ENCODE data around the gene ZNF780A.
A peak's percentile ranks its signal among the peaks of the same experiment; 100 is the strongest.
"Not testable (repeated sequence)": the region's sequence is repeated elsewhere in the genome, so short reads cannot be mapped to it uniquely, and the experiment has no call there.

Gene ZNF780A

DNA sequence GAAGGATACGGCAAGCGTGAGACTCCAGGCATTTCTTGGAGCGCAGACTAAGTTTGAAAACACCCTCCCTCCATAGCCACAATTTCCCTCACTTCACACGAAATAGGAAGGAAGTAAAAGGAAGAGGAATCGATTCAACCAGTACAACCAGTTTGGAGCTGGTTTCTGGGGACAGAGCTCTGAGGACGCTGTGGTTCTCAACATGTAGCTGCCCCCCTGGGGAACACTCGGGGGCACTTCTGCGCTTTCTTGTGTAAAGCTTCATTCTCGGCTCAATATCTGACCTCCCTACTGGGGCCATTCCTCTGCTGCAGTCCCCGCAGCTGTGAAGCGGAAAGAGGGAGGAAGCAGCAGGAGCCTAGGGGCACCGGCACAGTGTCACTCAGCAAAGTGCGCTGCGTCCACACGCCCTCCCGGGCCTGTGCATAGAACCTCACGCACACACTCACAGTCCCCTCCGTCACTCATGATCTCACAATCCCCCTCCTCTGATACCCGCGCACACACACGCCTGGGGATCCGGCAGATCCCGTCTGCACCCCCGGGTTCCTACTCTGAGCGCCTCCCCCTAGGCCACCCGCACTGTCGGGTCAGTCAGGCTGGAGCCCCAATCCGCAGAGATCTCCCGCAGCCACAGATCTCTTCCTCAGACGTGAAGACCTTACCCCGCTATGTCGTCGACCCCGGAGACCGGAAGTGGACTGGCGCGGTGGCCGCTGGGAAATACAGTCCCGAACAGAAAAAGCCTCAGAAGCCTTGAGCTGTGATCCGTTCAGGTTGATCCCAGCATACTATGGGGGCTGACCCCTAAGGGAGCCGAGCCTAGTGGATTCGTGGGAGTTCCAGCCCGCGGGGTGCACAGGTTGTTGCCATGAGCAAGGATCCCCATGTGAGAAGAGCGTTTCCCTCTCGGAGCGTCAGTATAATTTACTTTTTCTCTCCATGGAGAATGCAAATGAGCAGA is at the start of gene ZNF780A:
TSS of gene ZNF780A (minus strand) at position 703 of the 964 bp plus-strand sequence. CDS start 6,190 bp downstream, outside the sequence.
- peak; percentile 58 for DNase-seq (ENCODE audit: low read depth)

DNA sequence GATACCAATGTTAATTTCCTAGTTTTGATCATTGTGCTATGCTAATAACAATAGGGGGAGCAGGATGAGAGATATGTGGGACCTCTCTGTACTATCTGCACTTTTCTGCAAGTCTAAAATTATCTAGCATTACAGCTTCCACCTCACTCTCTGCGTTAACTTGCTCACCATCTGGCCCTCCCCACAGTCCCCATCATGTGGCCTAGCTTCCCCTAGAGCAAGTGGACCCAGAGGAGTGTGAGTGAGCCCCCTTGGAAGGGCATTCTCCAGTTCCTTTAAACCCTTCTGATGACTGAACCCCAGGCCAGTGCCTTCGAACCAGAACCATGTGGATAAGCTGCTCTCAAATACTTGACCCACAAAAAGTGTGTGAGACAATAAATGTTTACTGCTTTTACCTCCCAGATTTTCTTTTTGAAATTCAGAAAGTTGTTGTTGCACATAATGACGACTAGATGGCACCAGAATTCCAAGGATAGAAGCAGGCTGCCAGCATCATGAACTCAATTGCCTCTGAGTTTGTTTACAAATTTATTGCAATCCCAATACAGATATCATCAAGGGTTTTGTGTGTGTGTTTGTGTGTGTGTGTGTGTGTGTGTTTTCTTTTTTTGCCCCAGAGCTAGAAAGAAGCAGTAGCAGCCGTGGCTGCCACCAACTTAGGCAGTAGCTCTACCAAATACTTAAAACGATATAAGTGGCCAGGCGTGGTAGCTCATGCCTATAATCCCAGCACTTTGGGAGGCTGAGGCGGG is 49.0 kb upstream of the ZNF780A start:
- DNase-seq (ENCODE audit: low read depth), result no peak

DNA sequence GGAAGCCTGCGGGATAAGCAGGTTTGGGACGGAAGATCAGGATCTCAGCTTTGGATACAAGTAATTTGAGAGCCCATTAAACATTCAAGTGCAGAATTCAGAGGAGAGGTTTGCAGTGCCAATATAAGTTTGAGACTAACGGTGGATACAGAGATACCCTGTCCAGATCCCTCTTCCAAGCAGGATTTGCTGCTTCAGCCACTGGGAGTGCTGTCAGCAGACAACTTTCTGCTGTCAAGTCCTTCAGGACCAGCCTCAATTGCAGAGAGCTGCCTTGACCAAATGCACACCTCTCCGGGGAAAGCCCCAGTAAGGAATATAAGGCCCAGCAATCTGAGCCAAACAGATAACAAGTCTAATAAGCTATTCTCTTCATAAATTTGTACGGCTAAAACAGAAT is 46.1 kb upstream of the ZNF780A start:
- no peak for DNase-seq (ENCODE audit: low read depth)

DNA sequence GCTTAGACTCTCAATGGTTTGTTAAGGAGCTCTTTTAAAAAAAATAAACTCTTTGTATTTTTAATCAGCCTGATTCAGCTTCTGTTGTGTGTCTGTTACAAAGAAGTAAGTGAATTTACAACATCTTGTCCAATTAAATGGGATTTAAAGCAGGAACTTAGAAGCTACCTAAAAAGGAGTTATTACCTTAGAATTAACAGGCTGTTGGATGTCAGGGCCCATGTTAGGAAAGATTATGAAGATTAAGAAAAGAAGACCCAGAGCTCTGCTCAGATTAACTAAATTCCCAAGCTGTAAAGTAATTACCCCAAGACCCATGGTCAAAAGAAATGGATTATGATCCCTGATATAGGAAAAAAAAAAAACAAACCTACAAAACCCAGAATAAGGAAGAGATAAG is 44.1 kb upstream of the ZNF780A start:
- no peak for DNase-seq (ENCODE audit: low read depth)

DNA sequence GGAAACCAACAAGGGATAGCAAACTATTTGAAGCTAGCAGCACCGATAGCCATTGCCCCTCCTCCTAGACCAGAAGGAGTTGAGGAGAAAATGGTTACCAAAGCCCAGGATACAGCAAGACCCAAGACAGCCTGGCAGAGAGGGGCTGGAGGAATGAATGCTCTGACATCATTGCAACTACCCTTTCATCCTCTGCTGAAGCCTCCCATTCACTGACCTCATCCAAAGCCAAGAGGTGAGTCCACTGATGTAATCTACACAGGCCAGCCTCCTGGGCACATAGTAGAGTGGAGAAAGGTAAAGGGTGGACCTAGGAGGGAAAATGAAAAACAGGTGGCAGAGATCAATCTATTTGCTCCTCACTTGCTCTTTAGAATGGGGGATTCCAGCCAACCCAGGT is 42.7 kb upstream of the ZNF780A start:
- no peak for DNase-seq (ENCODE audit: low read depth)

DNA sequence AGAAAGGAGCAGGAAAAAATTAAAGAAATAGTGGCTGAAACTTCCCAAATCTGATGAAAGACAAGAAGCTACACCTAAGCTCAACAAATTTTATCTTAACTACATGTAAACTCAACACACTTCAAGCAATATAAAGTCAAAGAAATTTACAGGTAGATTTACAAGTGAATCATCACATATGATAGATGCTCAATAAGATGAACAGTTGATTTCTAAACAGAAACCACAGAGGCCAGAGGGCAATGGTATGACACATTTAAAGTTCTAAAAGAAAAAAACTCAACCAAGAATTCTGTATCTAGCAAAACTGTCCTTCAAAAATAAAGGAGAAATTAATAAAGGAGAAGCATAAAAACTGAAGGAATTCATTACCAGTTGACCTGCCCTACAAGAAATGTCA is 39.3 kb upstream of the ZNF780A start:
- no peak for DNase-seq (ENCODE audit: low read depth)

DNA sequence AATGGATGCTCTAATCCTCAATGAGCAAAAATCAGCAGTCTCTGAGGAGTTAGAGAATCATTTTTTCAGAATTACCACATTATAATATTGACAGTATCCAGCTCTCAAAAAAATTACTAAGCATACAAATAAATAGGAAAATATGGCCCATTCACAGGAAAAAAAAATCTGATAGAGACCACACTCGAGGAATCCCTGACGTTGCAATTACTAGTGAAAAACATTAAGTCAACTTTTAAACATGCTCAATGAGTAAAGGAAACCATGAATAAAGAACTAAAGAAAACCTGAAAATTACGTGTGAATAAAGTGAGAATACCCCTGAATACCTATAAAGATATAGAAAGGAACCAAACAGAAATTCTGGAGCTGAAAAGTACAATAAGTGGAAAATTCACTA is 38.7 kb upstream of the ZNF780A start:
- no peak for DNase-seq (ENCODE audit: low read depth)

DNA sequence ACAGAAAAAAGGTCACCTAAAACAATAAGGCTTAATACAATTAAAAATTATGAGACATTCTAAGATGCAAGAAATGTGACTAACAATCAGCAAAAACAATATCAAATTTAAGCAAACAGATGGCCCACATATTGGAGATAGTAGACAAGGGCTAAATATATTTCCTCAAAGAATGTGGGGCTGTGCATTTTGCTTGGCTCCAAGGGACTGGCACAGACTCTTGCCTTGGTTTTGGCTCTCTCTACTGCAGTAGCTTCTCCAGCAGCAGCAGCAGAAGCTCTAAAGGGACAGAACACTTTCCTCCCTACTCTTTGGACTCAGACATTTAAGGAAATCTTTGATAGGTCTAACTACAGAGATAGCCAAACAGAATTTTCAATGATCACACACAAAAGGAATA is 38.2 kb upstream of the ZNF780A start:
- DNase-seq (ENCODE audit: low read depth), result no peak

DNA sequence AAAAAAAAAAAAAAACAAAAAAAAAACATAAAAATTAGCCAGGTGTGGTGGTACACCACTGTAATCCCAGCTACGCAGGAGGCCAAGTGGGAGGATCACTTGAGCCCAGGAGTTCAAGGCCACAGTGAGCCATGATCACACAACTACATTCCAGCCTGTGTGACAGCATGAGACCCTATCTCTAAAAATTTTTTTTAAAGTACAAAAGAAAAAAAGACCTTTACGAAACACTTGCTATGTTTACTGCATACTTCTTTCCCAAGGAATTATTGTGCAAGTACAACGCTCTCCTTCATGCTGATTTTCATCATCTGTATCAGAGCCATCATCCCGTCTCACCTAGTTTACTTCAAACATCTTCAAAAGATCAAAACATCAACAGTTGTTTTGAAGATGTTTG is 28.6 kb upstream of the ZNF780A start:
- DNase-seq (ENCODE audit: low read depth), result no peak

DNA sequence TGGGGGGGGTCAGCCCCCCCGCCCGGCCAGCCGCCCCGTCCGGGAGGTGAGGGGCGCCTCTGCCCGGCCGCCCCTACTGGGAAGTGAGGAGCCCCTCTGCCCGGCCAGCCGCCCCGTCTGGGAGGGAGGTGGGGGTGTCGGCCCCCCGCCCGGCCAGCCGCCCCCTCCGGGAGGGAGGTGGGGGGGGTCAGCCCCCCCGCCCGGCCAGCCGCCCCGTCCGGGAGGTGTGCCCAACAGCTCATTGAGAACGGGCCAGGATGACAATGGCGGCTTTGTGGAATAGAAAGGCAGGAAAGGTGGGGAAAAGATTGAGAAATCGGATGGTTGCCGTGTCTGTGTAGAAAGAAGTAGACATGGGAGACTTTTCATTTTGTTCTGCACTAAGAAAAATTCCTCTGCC is 27.9 kb upstream of the ZNF780A start:
- not testable (repeated sequence) for DNase-seq (ENCODE audit: low read depth)

DNA sequence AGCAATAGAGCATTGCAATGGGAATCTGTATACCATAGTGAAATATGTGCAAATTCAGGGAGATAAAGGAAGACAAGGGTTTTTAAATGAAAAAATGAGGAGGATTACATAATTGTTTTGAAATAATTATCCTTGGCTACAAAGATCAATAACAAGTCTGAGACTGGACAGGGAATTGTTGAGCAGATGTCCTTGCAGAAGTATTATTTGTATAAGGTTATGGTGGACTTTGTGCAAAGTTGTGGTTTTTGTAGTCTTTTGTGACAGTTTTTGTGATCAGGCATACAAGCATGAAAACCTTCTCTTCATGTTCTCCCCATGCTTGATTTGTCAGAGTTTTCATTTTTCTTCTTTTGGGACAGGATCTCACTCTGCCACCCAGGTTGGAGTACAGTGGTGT is 25.3 kb upstream of the ZNF780A start:
- no peak for DNase-seq (ENCODE audit: low read depth)

DNA sequence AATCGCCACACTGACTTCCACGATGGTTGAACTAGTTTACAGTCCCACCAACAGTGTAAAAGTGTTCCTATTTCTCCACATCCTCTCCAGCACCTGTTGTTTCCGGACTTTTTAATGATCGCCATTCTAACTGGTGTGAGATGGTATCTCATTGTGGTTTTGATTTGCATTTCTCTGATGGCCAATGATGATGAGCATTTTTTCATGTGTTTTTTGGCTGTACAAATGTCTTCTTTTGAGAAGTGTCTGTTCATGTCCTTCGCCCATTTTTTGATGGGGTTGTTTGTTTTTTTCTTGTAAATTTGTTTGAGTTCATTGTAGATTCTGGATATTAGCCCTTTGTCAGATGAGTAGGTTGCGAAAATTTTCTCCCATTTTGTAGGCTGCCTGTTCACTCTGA is 23.4 kb upstream of the ZNF780A start:
- DNase-seq (ENCODE audit: low read depth), result not testable (repeated sequence)

DNA sequence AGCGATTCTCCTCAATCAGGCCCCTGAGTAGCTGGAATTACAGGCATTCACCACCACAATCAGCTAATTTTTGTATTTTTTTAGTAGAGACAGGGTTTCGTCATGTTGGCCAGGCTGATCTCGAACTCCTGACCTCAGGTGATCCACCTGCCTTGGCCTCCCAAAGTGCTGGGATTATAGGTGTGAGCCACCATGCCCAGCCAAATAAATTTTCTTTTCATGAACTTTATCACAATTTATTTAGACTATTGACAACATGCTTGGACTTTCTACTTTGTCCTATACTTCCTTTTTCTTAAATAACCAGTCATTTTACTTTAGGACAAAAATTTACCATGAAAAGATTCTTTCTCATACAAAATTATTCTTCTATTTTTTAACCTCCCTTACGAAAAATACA is 21.5 kb upstream of the ZNF780A start:
- DNase-seq (ENCODE audit: low read depth), result not testable (repeated sequence)

DNA sequence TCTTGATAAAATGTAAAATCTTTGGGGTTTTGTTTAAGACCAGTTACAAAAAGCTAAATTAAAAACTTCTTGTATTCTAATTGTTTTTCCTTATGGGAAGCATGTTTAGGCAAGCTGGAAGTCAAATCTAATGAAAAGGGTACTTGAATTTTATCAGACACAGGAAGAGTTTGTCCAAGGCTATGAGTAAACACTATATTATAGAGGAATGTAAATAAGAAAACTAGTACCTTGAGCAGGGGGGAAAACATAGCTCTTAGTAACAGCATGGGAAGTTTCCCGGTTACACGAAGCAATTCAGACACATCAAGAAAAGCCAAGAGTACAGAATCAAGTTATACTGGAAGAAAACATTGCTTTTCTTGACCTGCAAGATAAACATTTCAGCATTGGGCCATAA is 19.8 kb upstream of the ZNF780A start:
- DNase-seq (ENCODE audit: low read depth), result no peak

DNA sequence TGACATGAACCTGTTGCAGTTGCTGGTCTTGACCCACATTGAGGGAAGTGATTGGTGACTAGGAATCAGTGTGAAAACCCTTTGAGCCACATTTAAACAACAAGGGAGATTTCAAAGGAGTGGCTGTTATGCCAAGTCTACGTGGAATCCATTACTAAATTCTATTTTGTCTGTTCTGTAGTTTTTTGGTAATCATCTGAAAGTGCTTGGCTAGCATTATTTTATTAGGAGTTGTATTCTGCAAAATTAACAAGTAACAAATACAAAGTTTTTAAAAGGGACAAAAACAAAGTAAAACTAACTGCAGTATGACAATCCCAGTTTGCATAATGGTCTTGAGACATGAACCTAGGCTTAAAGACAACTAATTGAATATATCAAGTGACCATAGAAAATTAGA is 14.0 kb upstream of the ZNF780A start:
- no peak for DNase-seq (ENCODE audit: low read depth)

DNA sequence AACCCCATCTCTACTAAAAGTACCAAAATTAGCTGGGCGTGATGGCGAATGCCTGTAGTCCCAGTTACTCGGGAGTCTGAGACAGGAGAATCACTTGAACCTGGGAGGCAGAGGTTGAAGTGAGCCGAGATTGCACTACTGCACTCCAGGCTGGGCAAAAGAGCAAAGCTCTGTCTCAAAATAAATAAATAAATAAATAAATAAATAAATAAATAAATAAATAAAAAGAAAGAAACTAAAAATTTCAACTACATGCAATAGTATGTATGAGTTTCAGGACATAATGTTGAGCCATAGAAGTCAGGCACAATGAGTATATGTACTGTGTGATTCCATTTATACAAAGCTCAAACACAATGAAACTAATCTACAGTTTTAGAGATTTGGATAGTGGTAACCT is 12.9 kb upstream of the ZNF780A start:
- no peak for DNase-seq (ENCODE audit: low read depth)

DNA sequence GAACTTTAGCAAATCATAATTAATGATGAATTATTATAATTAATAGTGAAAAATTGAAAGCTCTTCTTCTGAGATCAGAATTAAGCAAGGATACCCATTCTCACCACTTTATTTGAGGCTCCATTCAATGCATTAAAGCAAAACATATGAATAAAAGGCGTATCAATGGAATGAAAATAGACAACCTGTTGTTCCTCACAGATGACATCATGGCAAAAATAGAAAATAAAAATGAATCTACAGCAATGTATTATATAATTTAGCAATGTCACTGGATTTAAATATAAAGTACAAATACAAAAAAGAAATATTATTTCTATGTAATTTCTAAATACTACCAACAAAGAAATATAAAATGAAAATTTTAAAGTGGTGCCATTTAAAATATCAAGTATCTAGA is 11.1 kb upstream of the ZNF780A start:
- DNase-seq (ENCODE audit: low read depth), result no peak

DNA sequence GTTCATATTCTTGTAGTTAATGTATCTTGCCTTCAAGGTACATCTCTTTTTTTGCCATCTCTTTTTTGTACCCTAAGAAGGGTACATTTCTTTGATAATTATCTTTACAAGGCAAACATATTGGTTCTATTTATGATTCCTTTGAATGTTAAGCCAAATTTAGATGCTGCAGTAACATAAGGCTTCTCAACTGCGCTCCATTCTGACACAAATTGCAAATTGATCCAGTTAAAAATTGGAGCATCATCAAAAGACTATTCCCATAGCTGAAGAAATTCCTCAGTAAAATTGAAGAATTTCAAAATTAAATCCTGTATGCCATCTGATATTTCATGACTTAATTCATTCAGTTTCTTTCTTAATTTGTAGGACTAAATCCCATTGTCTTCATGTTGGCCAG is 2.7 kb upstream of the ZNF780A start:
- no peak for DNase-seq (ENCODE audit: low read depth)

DNA sequence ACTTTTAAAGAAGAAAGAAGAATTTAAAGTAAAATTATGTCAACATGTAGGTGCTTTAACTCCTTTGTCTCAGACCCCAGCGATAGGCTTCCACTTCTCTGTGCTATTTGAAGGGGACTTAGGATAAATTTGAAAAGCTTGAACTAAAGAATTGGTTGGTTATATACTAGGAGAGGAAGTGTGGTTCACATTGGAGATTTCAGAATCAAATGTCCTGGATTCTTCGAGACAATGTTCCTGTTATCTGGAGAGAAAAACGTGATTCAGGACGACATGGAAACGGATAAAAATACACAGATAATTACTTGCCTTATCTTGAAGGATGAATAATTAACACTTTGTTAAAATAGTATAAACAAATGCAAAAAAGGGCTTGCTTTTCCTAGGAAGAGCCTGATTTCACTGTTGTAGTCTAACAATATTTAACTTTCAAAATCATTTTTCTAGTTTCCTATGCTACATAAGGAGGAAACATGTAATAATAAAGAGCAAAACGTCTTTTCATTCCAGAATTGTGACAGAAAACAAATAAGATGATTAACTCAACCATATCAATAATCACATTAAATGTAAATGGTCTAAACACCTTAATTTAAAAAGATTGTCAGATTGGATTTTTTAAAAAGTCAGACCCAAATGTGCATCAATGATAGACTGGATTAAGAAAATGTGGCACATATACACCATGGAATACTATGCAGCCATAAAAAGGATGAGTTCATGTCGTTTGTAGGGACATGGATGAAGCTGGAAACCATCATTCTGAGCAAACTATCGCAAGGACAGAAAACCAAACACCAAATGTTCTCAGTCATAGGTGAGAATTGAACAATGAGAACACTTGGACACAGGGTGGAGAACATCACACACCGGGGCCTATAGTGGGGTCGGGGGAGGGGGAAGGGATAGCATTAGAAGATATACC is 724 bp upstream of the ZNF780A start:
- DNase-seq (ENCODE audit: low read depth), result no peak

DNA sequence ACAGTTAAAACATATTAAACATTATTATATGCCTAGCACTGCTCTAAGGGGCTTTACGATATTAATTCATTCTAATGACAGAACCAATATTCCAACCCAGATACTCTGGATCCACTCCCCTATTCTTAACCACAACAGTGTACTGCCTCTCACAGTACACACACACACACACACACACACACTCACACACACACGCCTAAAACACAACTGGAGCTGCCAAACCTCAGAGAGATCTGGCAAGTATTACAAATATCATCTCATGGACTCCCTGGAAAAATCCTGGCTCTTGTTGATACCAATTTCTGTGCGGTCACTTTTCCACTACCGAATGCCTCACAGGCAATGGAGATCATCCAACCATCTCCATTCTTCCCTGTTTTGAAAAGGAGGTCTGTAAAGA is 1.3 kb downstream of the ZNF780A start:
- no peak for DNase-seq (ENCODE audit: low read depth)

DNA sequence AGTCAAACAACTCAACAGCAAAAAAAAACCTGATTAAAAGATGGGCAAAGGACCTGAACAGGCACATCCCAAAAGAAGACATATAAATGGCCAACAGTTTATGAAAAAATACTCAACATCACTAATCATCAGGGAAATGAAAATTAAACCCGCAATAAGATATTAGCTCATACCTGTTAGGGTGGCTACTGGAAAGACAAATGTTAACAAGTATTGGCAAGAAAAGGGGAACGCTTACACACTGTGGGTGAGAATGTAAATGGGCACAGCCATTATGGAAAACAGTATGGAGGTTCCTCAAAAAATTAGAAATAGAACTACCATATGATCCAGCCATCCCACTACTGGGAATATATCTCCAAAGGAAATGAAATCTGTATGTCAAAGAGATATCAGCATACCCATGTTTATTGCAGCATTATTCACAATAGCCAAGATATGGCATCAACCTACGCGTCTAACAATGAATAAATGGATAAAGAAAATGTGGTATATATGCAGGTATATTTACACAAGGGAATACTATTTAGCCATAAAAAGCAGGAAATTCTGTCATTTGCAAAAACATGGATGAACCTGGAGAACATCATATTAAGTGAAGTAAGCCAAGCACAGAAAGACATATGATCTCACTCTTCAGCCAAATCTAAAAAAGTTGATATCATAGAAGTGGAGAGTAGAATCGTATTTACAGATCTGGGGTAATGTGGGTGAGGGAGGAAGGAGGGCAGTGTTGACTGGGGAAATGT is 2.3 kb downstream of the ZNF780A start:
- no peak for DNase-seq (ENCODE audit: low read depth)
